HG03025 (cell line): ENCODE results near the gene NGF.

Experiments used
- ATAC-seq: cut with Tn5 transposase; IDR thresholded peaks from one replicate; pipeline ENCODE4 v1.9.1; 2021; ENCODE audit warnings: mild to moderate bottlenecking, moderate library complexity; ENCODE audit not compliant: unreplicated experiment, low FRiP score

Gene NGF

DNA sequence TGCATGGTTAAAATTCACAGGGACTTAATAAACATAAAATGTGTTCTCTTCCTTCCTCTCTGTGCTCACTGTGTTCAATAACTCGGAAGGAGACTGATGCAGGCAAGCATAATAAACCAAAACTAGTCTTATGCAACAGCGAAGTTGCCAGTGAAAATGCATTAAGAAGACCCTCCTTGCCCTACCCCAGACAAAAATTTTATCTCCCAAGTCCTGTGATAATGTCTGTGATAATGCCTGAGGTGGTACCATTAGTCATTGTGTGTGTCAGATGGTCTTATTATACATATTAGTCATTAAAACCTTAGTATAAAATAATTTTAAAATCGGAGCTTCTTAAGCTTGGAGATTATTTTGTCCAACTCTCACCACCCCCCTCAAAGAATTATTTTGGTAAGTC is 97.8 kb downstream of the NGF start:
- ATAC-seq = no peak

DNA sequence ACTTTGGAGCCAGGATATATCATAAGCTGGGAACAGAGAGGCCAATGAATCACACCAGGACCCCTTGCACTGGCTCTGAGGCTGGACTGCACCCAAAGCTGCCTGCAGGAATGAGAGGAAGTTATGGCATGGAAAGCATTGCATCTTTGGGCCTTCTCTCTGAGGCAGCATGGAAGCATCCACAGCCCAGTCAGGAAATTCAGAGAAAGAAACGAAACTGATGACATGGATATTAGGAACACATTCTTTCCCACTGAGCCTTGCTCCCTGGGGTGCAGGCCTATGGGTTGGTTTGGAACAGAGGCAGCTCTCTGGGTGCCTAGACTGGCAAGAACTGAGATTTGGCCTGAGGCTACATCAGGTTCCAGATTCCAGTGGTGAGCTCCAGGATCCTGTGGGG is 98.6 kb downstream of the NGF start:
- ATAC-seq = no peak

DNA sequence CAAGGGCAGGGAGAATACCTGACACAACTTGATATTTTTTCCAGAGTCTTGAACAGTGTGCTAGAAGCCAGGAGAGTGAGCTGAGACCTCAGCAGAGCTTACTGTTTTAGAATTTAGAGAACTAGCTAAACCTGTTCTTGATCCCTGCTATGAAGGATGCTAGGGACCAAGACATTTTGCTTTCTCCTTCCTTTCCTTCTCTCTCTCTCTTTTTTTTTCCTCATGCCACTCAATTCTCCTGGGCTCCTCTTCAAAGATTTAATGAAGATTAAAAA is 99.0 kb downstream of the NGF start:
- no peak for ATAC-seq

- no peak for ATAC-seq
These were observed 99.5 kb downstream of the NGF start for GRCh38 chr1:115238336-115239147.

DNA sequence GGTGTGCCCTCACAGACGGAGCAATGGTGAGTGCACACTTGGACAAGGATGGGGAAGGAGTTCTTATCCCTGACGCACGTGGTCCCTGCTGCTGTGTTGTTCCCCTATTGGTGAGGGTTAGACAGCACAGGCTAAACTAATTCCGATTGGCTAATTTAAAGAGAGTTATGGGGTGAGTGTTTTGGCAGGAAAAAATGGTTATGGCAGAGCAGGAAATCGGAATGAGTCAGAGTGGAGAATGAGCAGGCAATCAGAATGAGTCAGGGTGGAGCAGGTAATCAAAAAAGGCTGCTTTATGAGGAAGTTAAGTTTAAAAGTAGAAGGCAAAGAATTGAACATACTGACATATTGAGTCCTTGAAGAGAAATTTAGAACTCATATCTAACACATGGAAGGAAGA is 100.5 kb downstream of the NGF start:
- no peak for ATAC-seq

- ATAC-seq = no peak
These were observed 101.0 kb downstream of the NGF start for GRCh38 chr1:115237023-115237422.
